Brain microvascular endothelial cell (primary cell): ENCODE measurements around the gene CEBPA.
"Not testable (repeated sequence)": the region's sequence is repeated elsewhere in the genome, so short reads cannot be mapped to it uniquely, and the experiment has no call there.

ENCODE experiments used
- DNase-seq: peaks from one replicate; pipeline ENCODE4 v3.0.0-alpha.2; 2020
- H3K27ac ChIP-seq: fragments of 250-450 bp; sonication (Bioruptor Pico); 2 replicates; pipeline ENCODE4 v1.5.1; 2020; ENCODE audit warnings: mild to moderate bottlenecking, moderate library complexity
- H3K27me3 ChIP-seq: fragments of 250-450 bp; sonication (Bioruptor Pico); replicated peaks from 2 replicates; pipeline ENCODE4 v1.5.1; 2020; ENCODE audit warnings: mild to moderate bottlenecking
- H3K36me3 ChIP-seq: fragments of 250-450 bp; sonication (Bioruptor Pico); replicated peaks from 2 replicates; pipeline ENCODE4 v1.5.1; 2020; ENCODE audit warnings: mild to moderate bottlenecking
- H3K4me3 ChIP-seq: 2 replicates; pipeline ENCODE4 v1.5.1; 2011; ENCODE audit warnings: low read depth, mild to moderate bottlenecking, control low read depth, low read length, moderate library complexity
- CTCF ChIP-seq: IDR thresholded peaks from 2 replicates; pipeline ENCODE4 v1.5.1; 2011; ENCODE audit warnings: low read depth, mild to moderate bottlenecking, moderate library complexity, low read length, control low read depth, inconsistent platforms; ENCODE audit errors: missing control alignments
- in situ Hi-C: cut with HindIII; loops from 2 replicates; pipeline ENCODE4 v1.10.0; 2017; ENCODE audit warnings: low sequenced_read_pairs, low pct_ligation_motif_present

CEBPA gene

GRCh38 chr19:33320636-33321035, 18.3 kb upstream of the CEBPA start:
- in situ Hi-C loops = no loop called here

DNA sequence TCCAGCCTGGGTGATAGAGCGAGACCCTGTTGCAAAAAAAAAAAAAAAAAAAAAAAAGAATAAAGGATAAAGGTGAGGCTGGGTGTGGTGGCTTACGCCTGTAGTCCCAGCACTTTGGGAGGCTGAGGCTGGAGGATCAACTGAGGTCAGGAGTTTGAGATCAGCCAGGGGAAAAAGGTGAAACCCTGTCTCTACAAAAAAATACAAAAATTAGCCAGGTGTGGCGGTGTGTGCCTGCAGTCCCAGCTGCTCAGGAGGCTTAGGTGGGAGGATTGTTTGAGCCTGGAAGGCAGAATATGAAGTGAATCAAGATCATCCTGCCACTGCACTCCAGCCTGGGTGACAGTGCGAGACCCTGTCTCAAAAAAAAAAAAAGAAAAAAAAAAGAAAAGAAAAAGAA, 15.7 kb upstream of the CEBPA start:
- H3K27ac ChIP-seq, DNase-seq, H3K4me3 ChIP-seq, H3K27me3 ChIP-seq, in situ Hi-C loops, H3K36me3 ChIP-seq: not testable (repeated sequence)

More at GRCh38 chr19:33320636-33321035, 18.3 kb upstream of the CEBPA start:
- Histone ChIP-seq H3K27ac (no peak overlapping the region), H3K4me3 (no peak overlapping the region), H3K27me3 (no peaks in the 10 kb centered on the region), H3K36me3 (no peaks in the 10 kb centered on the region)
- no peak for DNase-seq
- TF ChIP-seq CTCF = no peak

DNA sequence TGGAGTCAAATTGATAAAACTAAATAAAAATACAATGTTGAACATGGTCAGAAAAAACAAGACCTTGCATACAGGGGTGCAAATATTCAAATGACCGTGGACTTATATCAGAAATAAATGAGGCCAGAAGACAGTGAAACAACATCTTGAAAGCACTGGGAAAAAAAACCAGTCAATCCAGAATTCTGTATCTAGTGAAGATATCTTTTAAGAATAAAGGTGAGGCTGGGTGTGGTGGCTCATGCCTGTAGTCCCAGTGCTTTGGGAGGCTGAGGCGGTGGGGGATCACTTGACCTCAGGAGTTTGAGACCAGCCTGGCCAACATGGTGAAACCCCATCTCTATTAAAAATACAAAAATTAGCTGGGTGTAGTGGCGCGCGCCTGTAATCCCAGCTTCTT, 15.2 kb upstream of the CEBPA start:
- H3K27me3 ChIP-seq = no peaks in the 10 kb centered on the region
- no peak for TF ChIP-seq CTCF
- DNase-seq = no peak
- in situ Hi-C loops = no loop called here
- no peaks in the 10 kb centered on the region for H3K36me3 ChIP-seq
- no peak overlapping the region for H3K27ac ChIP-seq
- H3K4me3 ChIP-seq = no peak overlapping the region

- Histone ChIP-seq H3K36me3 (no peaks in the 10 kb centered on the region), H3K27ac (no peak overlapping the region), H3K4me3 (no peak overlapping the region), H3K27me3 (no peaks in the 10 kb centered on the region)
- in situ Hi-C loops = no loop called here
- no peak for DNase-seq
- TF ChIP-seq CTCF = no peak
These were observed 14.4 kb upstream of the CEBPA start for GRCh38 chr19:33316541-33317264.

DNA sequence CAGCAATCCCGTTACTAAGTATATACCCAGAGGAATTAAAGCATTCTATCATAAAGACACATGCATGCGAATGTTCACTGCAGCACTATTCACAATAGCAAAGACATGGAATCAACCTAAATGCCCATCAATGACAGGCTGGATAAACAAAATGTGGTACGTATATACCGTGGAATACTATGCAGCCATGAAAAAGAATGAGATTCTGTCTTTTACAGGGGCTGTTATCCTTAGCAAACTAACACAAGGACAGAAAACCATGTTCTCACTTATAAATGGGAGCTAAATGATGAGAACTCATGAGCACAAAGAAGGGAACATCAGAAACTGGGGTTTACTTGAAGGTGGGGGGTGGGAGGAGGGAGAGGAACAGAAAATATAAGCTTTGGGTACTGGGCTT, 10.5 kb upstream of the CEBPA start:
- DNase-seq, H3K36me3 ChIP-seq, H3K27ac ChIP-seq, in situ Hi-C loops, H3K27me3 ChIP-seq, H3K4me3 ChIP-seq: not testable (repeated sequence)

DNA sequence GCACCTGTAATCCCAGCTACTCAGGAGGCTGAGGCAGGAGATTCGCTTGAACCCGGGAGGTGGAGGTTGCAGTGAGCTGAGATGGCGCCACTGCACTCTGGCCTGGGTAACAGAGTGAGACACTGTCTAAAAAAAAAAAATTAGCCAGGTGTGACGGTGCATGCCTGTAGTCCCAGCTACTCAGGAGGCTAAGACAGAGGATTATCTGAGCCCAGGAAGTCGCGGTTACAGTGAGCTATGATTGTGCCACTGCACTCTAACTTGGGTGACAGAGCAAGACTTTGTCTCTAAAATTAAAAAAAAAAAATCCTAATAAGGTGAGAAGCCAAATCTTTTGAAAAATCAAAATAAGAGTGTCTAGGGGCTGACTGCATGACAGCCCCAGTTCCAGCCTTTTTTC, 9.7 kb upstream of the CEBPA start:
- no peak for DNase-seq
- no peak for TF ChIP-seq CTCF
- Histone ChIP-seq H3K27ac (no peak overlapping the region), H3K27me3 (no peaks in the 10 kb centered on the region), H3K4me3 (no peak overlapping the region), H3K36me3 (no peaks in the 10 kb centered on the region)
- in situ Hi-C loops = no loop called here

DNA sequence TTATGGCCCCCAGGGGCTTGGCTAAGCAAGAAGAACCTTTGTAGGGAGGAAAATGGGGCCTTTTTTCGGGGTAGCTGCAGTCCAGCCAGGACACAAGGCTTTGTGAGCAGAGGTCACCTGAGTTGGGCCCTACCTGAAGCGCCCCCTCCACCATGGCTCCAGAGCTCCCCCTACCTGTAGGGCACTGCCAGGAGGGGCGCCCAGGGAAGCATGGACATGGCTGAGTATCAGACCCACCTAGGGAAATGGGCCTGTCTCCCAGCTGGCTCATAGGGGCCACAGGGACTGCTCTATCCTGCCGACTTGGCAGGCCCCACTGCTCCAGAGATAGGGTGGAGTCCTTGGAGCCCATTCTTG, 9.0 kb upstream of the CEBPA start:
- TF ChIP-seq CTCF = no peak
- no peak for DNase-seq
- Histone ChIP-seq H3K27ac (no peak overlapping the region), H3K27me3 (no peaks in the 10 kb centered on the region), H3K4me3 (no peak overlapping the region), H3K36me3 (no peaks in the 10 kb centered on the region)
- in situ Hi-C loops = no loop called here
